AG09319 (cell line): ENCODE results near the gene CELF4.

Experiments
- DNase-seq: peaks from one replicate; pipeline ENCODE4 v3.0.0-alpha.2; 2010; ENCODE audit warnings: low read depth; ENCODE audit errors: extremely low read depth
- TF ChIP-seq, protein P1 (sequence below): IDR thresholded peaks from 2 replicates; pipeline ENCODE4 v1.5.1; 2011; ENCODE audit warnings: low read depth, mild to moderate bottlenecking, inconsistent platforms, low read length, moderate library complexity

Gene CELF4

DNA sequence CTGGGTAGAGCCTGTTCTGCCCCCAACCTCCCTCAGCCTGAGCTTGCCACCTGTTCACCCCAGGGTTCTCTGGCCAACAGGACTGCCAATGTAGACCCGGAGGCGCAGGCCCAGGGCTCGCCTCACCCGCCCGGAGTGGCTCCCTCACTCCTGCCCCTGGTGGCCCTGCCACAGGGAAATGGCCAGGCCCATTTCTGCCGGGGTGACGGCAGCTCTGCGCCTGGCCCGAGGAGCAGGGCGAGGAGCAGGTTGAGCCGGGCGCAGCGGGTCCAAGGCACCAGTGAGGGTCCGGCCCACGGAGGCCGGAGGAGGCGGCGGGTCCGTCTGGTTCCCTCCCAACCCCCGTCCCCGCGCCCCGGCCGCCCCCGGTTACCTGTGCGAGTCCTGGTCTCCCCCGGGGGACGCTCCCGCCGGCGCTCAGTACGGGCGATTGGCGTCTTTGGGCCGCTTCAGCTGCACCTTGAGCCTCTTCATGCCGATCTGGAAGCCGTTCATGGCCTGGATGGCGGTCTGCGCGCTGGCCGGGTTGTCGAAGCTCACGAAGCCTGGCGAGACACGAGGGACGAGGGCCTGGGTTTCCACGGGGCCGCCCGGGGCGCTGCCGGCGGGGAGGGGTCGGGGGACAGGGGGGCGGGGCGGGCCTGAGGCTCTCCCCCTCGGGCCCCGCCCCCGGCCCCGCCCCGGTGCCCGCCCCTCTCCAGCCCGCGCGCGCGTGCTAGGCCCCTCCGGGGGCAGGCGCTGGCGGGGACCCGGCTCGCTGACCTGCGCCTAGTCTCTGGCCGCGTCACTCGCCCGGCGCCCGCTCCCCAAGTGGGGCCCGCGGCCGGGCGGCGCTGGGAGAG, 312.0 kb downstream of the CELF4 start:
- no peak for DNase-seq
- TF ChIP-seq, protein P1, sequence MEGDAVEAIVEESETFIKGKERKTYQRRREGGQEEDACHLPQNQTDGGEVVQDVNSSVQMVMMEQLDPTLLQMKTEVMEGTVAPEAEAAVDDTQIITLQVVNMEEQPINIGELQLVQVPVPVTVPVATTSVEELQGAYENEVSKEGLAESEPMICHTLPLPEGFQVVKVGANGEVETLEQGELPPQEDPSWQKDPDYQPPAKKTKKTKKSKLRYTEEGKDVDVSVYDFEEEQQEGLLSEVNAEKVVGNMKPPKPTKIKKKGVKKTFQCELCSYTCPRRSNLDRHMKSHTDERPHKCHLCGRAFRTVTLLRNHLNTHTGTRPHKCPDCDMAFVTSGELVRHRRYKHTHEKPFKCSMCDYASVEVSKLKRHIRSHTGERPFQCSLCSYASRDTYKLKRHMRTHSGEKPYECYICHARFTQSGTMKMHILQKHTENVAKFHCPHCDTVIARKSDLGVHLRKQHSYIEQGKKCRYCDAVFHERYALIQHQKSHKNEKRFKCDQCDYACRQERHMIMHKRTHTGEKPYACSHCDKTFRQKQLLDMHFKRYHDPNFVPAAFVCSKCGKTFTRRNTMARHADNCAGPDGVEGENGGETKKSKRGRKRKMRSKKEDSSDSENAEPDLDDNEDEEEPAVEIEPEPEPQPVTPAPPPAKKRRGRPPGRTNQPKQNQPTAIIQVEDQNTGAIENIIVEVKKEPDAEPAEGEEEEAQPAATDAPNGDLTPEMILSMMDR, result no peak

DNA sequence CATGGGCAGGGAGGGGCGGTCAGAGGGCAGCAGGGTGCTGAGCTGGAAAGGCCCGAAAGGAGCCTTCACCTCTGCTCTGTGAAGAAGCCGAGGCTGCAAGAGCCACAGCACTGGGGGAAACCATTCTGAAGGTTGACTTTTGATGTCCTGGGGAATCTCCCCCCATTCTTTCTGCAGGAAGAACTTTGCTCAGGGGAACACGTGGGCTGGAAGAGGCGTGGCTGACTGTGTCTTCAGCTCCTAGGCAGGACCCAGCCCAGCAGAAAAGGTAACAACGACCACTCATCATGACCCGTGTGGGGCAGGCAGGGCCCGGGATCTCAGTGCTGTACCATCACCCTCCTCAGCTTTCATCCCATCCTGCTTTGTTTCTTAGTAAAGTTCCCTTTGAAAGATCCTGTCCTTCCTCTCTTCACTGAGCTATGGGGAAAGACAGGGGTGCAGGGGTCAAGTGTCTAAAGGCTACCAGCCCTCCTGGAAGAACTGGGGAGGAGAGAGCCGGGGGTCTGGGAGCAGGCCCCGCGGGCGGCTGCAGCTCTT, 312.7 kb downstream of the CELF4 start:
- TF ChIP-seq, protein P1, result no peak
- DNase-seq, result no peak

DNA sequence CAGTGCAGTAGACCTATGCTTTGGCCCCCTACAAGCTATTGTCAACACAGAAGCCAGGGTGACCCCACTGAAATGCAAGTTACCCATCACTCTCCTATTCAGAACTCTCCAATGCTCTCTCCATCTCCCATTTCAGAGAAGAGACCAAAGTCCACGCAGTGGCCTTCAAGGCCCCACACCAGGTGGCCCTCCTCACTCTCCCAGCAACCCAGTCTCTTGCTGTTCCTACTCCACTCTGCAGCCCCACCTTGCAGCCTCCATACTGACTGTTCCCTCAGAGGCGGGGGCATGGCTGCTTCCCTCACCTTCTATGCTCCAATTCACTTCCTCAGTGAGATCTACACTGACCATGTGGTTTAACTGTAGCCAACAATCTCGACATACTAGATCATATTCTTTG, 313.3 kb downstream of the CELF4 start:
- TF ChIP-seq, protein P1, result no peak
- DNase-seq, result no peak

DNA sequence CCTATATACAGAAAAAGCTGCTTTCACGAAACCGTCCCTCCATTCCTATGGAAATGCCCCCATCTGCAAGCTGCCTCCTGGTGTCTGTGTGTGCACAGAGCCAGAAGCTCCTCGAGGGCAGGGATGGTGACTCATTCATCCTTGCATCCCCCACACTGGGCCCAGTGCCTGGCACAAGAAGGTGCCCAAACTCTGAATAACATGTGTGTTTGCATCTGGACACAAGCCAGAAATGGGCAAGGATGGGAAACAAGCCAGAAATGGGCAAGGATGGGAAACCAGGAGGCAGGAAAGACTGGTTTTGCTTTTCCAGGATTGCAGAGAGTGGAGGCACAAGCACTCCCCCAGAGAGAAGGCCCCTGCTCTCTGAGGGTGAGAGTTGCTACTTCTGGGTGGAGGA, 313.9 kb downstream of the CELF4 start:
- TF ChIP-seq, protein P1, result no peak
- no peak for DNase-seq

DNA sequence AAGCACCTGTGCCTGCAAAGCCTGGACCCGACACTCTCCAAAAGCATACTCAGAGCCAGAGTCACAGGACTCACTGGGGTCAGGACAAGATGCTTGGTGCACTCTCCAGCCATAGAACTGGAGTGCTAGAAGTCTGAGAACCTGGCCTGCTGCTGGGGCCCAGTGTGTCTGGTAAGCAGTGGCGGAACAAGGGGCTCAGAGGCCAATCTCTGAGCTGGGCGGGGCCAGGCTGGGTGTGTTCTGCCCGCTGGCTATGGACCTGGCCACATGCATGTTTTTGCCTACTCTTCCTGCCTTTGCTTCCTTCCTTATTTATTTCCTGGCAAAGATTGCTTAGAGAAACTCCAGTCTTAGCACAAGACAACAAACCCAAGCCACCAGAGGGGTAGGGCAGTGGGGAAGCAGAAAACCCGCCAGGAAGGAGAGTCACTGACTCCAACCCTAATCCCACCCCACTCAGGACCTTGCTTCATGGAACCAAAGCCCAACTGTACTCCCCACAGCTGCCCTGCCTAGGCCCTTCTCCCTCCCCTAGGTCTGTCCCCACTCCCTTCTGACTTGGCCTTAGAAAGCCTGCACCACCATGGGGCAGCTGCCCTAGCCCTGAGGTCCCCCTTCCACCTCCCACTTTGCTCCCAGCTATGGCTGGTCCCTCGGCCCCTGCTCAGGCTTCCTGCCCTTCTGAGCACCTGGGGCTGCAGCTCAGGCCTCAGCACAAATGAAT, 315.5 kb downstream of the CELF4 start:
- TF ChIP-seq, protein P1, result no peak
- no peak for DNase-seq

DNA sequence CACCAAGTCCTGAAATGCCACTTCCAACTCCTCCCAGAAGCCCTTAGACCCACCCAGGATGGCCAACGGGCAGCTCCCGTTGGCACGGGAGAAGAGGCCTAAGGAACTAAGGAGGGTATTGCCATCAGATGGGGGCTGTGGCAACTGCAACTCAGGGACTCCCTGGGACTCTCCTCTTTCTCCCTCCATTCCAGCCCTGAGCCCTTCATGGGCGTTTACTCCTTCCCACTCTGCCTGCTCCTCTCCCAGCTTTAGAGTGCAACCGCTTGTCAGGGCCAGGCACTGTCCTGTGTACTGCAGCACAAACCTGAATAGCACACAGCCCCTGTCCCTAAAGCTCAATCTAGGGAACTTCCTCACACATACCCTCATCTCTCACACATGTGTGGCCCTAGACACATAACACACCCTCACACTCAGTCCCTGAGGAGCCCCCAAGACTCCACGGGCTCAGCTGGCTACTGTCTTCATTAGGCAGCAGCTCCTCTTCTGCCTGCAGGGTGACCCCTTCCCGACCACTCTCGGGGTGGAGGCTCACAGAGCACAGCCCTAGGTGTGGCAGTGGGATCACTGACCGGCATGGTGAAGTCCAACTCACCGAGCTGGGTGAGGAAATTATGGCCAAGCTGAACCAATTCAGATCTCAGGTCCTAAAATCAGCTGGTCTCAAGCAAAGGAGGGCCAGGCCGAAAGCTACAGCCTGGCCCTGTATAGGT, 316.3 kb downstream of the CELF4 start:
- no peak for DNase-seq
- TF ChIP-seq, protein P1, result no peak

DNA sequence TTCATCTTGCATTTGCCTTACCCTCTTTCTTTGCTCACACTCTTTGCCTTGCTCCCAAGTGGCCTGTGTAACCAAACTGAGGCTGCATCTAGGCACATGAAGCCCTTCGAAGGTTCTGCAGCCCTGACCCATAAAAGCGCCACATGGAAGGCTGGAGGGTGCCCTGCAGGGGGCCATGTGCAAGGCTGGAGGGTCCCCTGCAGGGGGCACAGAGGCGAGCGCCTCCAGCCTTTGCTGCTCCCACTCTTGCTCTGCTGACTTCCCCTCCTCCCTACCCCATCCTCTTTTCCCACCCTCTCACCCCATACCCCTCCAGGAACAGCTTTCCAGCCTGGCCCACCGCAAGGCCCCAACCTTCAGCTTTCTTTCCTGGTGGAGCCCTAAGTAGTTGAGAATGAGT, 317.3 kb downstream of the CELF4 start:
- DNase-seq, result no peak
- TF ChIP-seq, protein P1, result no peak
